OCI-LY3 (cell line): ENCODE data around the gene ZGRF1.
A peak's percentile ranks its signal among the peaks of the same experiment; 100 is the strongest.
"Not testable (repeated sequence)": the region's sequence is repeated elsewhere in the genome, so short reads cannot be mapped to it uniquely, and the experiment has no call there.

Source experiments
- H2AFZ ChIP-seq: fragments of 200-600, 300-600 bp; shearing (Covaris generic); 2 replicates; pipeline ENCODE4 v1.6.0; 2014; ENCODE audit warnings: antibody characterized with exemption, low read depth, low read length
- H3K27ac ChIP-seq: fragments of 200-600, 300-600 bp; sonication (generic); 2 replicates; pipeline ENCODE4 v1.5.1; 2014; ENCODE audit warnings: mild to moderate bottlenecking, low read length, moderate library complexity, mixed read lengths
- H3K27me3 ChIP-seq: fragments of 200-600, 300-600 bp; sonication (generic); 2 replicates; pipeline ENCODE4 v1.6.1; 2014; ENCODE audit warnings: low read depth, low read length, mixed read lengths
- H3K36me3 ChIP-seq: fragments of 200-600, 300-600 bp; sonication (generic); replicated peaks from 2 replicates; pipeline ENCODE3; 2014; ENCODE audit warnings: low read depth, low read length, mixed read lengths
- H3K4me1 ChIP-seq: fragments of 300-600, 200-600 bp; sonication (generic); 2 replicates; pipeline ENCODE4 v1.6.1; 2014; ENCODE audit warnings: low read length, mixed read lengths
- H3K4me2 ChIP-seq: fragments of 200-600, 300-600 bp; sonication (generic); 2 replicates; pipeline ENCODE4 v1.6.1; 2014; ENCODE audit warnings: low read length, mixed read lengths
- H3K4me3 ChIP-seq: fragments of 300-600, 200-600 bp; sonication (generic); 2 replicates; pipeline ENCODE4 v1.5.1; 2014; ENCODE audit warnings: antibody characterized with exemption, mild to moderate bottlenecking, low read length, moderate library complexity
- H3K79me2 ChIP-seq: fragments of 300-600, 200-600 bp; shearing (Covaris generic); 2 replicates; pipeline ENCODE4 v1.6.1; 2014; ENCODE audit warnings: mild to moderate bottlenecking, low read length, mixed read lengths
- H3K9ac ChIP-seq: fragments of 300-600, 200-600 bp; shearing (Covaris generic); 2 replicates; pipeline ENCODE4 v1.6.0; 2014; ENCODE audit warnings: mild to moderate bottlenecking, low read length, moderate library complexity
- H3K9me3 ChIP-seq: fragments of 200-600, 300-600 bp; shearing (Covaris generic); 2 replicates; pipeline ENCODE4 v1.6.1; 2014; ENCODE audit warnings: low read length, mixed read lengths; ENCODE audit not compliant: insufficient read depth
- H4K20me1 ChIP-seq: fragments of 200-600, 300-600 bp; sonication (generic); 2 replicates; pipeline ENCODE4 v1.6.1; 2016; ENCODE audit warnings: low read length, mixed read lengths; ENCODE audit not compliant: insufficient read depth
- CTCF ChIP-seq: fragments of 200-600, 300-600 bp; sonication (generic); IDR thresholded peaks from 2 replicates; pipeline ENCODE4 v1.5.1; 2014; ENCODE audit warnings: antibody characterized with exemption, low read length, low read depth
- EZH2phosphoT487 ChIP-seq: fragments of 200-600 bp; shearing (Covaris generic); IDR thresholded peaks from 2 replicates; pipeline ENCODE4 v1.6.1; 2018; ENCODE audit warnings: antibody characterized with exemption, mixed run types, low read depth

The ZGRF1 gene

GRCh38 chr4:112647785-112648184, 11.1 kb upstream of the ZGRF1 start:
- H3K4me3 ChIP-seq, result no peak overlapping the region
- no peak overlapping the region for H3K9ac ChIP-seq
- H3K27me3 ChIP-seq, result no peaks in the 10 kb centered on the region
- peaks cover 15% of the 10 kb centered on the region for H3K4me1 ChIP-seq
- no peak overlapping the region for H3K4me2 ChIP-seq
- H3K27ac ChIP-seq, result no peak overlapping the region
- TF ChIP-seq EZH2phosphoT487 (no peak), CTCF (no peak)
- no peak overlapping the region for H2AFZ ChIP-seq
- no peaks in the 10 kb centered on the region for H3K9me3 ChIP-seq
- H3K36me3 ChIP-seq, result peaks cover 21% of the 10 kb centered on the region
- H4K20me1 ChIP-seq, result no peaks in the 10 kb centered on the region
- no peaks in the 10 kb centered on the region for H3K79me2 ChIP-seq

GRCh38 chr4:112646632-112647537, 10.2 kb upstream of the ZGRF1 start:
- no peak overlapping the region for H3K9ac ChIP-seq
- peaks cover 18% of the 10 kb centered on the region for H3K4me1 ChIP-seq
- H3K27me3 ChIP-seq, result no peaks in the 10 kb centered on the region
- TF ChIP-seq EZH2phosphoT487 (no peak), CTCF (no peak)
- H3K36me3 ChIP-seq, result peaks cover 21% of the 10 kb centered on the region
- H3K9me3 ChIP-seq, result no peaks in the 10 kb centered on the region
- H3K4me2 ChIP-seq, result no peak overlapping the region
- H4K20me1 ChIP-seq, result no peaks in the 10 kb centered on the region
- H3K79me2 ChIP-seq, result 0 out of 2 replicates have a peak, but pooled peaks cover 1% of the 10 kb centered on the region
- no peak overlapping the region for H3K4me3 ChIP-seq
- H3K27ac ChIP-seq, result no peak overlapping the region
- H2AFZ ChIP-seq, result no peak overlapping the region

- no peak overlapping the region for H3K27ac ChIP-seq
- peaks cover 18% of the 10 kb centered on the region for H3K4me1 ChIP-seq
- no peak overlapping the region for H3K4me3 ChIP-seq
- no peak overlapping the region for H2AFZ ChIP-seq
- no peak overlapping the region for H3K9ac ChIP-seq
- 0 out of 2 replicates have a peak, but pooled peaks cover 9% of the 10 kb centered on the region for H3K79me2 ChIP-seq
- H3K9me3 ChIP-seq, result no peaks in the 10 kb centered on the region
- TF ChIP-seq CTCF, result no peak
- no peak for TF ChIP-seq EZH2phosphoT487
- H4K20me1 ChIP-seq, result no peaks in the 10 kb centered on the region
- no peaks in the 10 kb centered on the region for H3K27me3 ChIP-seq
- H3K4me2 ChIP-seq, result no peak overlapping the region
- peaks cover 14% of the 10 kb centered on the region for H3K36me3 ChIP-seq
Observed at GRCh38 chr4:112645541-112646329, 9.0 kb upstream of the ZGRF1 start.

GRCh38 chr4:112644595-112645535, 8.2 kb upstream of the ZGRF1 start:
- not testable (repeated sequence) for H3K27me3 ChIP-seq, H2AFZ ChIP-seq, H3K27ac ChIP-seq, H3K9ac ChIP-seq, H3K36me3 ChIP-seq, H3K9me3 ChIP-seq, H3K4me3 ChIP-seq, H4K20me1 ChIP-seq
- Histone ChIP-seq H3K4me1 (peaks cover 18% of the 10 kb centered on the region), H3K79me2 (0 out of 2 replicates have a peak, but pooled peaks cover 14% of the 10 kb centered on the region), H3K4me2 (peak overlapping the region; percentile 10; the same call in 1 of the 2 replicates)
